ENCODE measurements around the gene KCNJ4.
A peak's percentile ranks its signal among the peaks of the same experiment; 100 is the strongest.
"Not testable (repeated sequence)": the region's sequence is repeated elsewhere in the genome, so short reads cannot be mapped to it uniquely, and the experiment has no call there.

Gene KCNJ4

DNA sequence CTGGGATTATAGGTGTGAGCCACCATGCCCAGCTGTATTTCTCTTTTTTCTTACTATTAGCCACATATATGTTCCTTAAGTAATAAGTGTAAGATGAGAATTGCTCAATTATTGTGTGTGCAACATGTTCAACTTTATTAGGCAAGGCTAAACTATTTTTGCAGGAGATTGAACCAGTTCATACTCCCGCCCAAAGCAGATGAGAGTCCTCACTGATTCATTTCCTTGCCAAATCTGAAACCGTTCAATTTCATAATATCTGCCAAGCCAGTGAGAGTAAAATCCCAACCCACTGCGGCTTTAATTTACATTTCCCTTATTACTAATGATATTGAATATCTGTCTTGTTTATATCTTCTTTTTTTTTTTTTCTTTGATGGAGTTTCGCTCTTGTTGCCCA lies 48.4 kb downstream of the KCNJ4 start:
- DNase-seq: peak; percentile 79

DNA sequence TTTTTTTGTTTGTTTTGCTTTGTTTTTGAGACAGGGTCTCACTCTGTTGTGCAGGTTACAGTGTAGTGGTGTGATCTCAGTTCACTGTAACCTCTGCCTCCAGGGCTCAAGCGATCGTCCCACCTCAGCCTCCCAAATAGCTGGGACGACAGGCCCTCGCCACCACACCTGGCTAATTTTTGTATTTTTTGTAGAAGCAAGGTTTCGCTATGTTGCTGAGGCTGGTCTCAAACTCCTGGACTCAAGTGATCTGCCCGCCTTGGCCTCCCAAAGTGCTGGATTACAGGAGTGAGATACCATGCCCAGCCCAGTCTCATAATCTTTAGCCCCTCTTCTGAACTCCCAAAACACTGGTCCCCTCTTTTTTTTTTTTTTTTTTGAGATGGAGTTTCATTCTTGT lies 50.6 kb downstream of the KCNJ4 start:
- DNase-seq: no peak

DNA sequence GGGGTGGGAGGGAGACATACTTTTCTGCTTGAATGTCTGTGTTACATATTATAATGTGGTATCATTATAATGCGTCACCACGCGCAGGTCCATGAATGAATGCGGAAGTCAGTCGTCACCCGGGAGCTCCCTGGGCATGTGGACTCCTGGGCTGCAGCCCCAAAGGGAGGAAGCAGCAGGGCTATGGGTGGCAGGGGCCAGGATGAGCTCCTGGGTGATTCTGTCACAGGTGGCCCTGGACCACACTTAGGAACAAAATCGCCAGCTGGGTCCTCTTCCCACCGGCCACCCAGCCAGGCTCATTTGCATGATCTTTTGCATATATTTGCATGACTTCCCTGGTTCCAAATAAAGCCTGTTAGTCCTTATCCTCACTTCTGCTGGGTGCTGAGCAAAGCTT lies 51.2 kb downstream of the KCNJ4 start:
- DNase-seq: peak; percentile 46

DNA sequence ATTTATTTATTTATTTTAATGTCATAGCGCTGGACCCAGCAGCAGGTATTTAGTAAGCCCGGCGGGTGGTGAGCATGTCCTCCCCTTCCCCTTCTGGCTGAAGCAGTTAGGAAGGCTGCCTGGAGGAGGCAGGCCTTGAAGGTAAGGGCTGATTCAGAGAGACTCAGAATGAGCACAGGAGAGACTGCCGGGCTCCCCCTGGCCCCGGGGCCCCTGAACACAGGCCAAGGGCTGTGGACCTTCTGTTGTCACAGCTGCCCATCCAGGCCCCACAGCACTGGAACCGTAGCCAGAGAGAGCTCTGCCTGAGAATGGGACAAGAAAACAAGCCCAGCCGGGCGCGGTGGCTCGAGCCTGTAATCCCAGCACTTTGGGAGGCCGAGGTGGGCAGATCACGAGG lies 52.8 kb downstream of the KCNJ4 start:
- DNase-seq: no peak

DNA sequence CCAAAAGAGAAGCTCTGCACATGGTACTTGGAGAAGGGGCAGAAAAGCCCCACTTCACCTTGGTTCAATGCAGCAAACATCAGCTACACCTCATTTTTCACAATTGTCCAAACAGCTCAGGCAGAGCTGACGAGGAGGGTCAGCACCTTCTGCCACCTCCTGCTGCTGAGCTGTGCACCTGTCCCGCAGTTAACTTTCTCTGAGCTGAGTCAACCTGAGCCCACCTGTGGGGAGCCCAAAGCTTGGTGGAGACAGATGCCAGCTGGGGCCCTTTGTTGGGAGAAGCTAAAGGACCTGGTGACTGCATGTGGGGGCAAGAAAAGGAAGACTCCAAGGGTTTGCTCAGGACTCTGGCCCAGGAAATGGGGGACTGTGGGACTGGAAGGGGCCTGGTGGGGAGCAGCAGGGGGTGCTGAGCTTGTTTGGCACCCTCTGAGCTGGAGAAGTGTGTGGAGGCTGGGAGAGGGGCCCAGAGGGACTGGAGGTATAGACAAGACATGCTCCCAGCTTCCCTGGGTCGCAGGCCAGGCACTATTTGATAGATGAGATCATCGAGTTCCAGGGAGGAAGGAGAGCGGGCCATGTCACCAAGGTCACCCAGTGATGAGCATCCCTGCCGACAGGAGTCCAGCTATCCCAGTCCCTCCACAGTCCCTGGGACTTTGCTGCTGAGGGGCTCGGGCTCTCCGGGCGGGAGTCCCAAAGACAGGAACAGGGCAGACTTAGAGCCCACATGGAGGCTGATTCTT lies 53.5 kb downstream of the KCNJ4 start:
- DNase-seq: no peak

DNA sequence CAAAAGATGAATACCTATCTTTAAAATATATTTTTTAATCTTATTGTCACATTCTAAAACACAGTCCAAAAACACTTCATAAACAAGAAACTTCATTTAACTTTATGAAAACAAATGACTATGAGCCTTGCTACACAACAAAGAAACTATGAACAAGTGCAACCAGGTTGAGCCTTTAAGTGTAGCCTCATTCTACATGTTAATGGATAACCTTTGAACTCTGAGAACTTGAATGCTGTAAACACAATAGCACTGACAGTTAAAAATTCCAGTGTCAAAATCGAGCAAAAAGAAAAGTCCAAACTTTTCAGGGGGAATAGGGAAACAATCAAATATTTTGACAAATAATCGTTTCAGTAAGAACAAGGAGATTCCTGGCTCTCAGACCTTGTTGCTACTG lies 54.7 kb downstream of the KCNJ4 start:
- DNase-seq: not testable (repeated sequence)

DNA sequence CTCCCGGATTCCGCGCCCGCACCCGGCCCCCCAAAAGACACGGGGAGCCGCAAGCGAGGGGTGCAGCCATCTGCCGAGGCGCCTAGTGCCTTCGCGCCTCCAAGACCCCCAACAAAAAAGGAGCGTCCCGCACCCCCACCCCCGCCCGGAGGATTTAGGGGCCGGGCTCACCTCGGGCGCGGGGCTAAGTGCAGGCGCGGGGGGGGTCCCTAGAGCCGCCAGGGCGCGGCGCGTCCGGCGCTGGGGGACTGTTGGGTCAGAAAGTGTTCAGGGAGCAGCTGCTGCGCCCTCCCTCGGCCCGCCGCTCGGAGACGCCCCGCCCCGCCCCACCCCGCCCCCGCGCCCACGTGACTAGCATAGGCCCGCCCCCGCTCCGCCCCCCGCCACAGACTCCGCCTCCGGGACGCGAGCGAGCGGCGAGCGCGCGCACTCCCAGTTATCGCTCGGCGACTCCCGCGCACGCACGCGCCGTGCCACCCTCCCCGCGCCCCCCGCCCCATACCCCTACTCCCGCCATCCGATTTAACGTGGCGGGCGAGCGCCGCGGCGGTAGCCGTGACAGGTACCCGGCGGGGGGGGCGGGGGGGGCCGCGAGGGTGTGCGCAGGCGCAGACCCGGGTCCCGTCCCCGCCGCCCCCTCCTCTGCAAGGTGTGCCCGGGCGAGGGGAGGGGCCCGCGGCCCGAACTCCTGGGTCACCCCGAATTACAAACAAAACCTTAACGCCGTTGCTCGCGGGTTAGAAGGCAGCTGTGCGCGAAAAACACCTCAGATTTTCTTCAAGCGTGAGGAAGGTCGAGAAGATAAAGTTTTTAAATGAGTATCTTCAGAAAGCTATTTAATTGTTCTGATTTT lies 56.2 kb downstream of the KCNJ4 start:
- DNase-seq: peak; percentile 9

DNA sequence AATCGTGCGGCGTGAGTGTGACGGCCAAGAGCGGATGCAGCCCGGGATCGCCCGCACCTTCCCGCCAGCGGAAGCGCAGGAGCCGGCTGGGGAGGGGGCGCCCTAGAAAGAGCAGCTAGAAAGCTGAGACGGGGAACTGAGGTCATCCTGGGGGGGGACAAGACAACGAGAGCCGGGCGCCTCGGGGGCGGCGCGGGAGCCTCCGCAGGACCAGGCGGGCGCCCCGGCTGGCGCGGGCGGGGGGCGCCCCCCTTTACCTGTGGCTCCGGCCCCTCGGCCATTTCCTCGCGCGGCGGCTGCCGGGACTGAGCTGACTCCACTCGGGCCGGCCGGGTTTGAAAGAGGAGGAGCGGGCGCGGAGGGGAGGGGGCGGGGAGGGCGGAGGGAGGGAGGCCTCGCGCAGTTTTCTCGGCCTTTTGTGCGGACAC lies 56.8 kb downstream of the KCNJ4 start:
- not testable (repeated sequence) for DNase-seq

DNA sequence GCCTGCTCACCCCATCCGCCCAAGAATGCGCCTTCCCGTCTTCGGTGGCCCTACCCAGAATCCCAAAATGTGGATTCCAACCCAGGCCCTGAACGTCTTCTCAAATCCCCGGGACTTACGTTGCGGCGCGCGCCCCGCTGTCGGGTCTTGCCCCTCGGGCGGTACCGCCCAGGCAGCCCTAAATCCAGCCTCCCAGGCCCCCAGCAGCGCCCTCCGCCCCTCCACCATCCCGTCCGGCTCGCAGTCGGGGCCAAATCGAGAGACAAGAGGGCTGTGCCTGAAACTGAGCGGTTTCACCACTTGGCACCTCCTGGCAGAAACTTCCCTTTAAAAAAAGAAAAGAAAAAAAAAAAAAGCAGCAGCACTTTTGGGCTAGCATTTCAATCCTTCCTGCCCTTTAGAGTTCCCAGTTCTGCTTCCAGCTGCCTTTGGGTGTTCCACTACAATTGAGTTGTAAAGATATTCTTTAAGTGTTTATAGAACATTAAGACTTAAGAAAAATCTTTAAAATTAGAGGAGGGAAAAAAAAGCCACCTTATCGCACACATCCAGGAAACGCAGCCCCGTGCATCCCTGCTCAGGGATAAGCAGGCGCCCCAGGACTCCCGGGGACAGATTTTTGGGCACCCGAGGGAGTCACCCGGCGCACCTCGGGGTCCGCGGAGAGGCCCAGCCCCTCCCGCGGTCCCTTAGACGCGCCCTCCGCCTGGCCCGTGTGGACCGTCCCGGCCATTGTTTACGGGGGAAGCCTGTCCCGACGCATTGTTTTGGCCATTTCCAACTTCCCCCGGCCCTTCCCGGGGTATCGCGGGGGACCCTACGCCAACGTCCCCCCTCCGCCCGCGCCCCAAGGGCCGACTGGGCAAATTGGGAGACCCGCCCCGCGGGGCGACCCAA lies 57.6 kb downstream of the KCNJ4 start:
- DNase-seq: peak; percentile 35

DNA sequence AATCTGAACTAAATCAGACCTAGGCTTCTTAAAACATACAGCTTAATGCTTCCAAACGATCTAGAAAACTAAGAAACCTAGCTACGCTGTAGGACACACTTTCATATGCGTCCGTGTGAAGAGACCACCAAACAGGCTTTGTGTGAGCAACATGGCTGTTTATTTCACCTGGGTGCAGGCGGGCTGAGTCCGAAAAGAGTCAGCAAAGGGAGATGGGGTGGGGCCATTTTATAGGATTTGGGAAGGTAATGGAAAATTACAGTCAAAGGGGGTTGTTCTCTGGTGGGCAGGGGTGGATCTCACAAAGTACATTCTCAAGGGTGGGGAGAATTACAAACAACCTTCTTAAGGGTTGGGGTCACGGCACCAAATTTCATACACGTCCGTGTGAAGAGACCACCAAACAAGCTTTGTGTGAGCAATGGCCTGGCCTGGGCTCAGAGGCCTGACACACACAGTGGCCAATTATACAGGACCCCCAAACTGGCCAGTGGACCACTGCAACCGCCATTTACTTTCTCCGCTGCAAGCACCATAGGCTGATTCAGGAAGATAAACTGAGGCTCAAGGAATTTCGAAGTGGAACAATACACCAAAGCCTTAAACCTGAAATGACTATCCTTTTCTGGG lies 58.4 kb downstream of the KCNJ4 start:
- DNase-seq: not testable (repeated sequence)

DNA sequence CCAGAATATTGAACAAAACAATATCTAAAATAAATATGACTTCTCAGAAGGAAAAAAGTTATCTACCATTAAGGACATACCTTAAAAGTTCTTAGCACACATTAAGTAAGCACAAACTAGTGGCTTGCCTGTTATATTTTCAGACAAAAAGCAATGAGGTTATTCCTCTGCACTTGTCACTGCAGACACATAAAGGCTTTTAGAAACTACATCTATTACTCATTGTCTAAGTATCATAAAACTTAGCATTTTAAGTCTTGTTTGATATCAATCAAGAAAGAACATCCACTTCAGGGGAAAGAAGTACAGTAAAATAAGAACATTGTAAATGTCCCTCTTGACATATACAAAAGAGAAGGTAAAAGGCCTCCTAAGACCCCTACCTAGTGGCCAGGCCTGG lies 59.1 kb downstream of the KCNJ4 start:
- not testable (repeated sequence) for DNase-seq

DNA sequence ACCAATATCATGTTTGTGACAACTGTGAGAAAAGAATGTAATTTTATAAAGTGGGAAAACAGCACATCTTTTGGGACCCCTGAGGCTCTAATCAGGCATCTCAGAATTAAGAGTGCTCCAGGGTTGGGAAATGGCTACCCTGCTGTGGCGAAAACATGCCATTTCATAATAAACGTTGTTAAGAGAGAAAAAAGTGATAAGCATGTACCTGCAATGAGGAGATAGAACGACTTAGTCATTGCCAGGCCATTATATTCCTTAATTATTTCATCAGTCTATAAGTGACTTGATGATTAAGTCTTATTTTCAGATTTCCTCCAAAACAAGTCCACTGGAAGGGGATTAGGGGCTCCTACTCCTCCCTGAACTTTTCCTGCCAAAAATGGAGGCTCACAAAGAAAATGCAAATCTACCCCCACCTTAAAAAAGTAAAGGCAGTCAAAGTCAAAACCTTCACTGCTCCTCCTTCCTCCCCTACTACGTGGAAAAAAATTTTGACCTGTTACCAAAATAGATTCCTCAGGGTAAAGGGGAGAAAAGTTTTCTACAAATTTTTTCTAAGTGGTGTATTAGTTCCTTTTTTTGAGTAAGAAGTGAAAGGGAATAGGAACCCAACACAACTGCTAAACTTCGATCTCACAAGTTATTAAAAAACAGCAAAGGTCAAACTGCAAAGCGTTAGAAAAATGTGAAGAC lies 59.9 kb downstream of the KCNJ4 start:
- peak; percentile 44 for DNase-seq

DNA sequence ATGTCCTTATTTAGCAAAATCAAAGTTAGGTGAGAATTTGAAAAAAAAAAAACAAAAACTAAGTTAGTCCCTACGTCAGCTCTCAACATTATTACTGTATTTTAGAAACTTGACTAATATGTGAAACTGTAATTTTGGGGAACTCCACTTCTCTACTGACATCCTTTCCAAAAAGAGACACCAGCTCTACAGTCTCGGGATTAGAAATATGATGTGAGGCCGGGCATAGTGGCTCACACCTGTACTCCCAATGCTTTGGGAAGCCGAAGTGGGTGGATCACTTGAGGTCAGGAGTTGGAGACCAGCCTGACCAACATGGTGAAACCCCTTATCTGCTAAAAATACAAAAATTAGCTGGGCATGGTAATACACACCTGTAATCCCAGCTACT lies 65.6 kb downstream of the KCNJ4 start:
- DNase-seq: not testable (repeated sequence)

DNA sequence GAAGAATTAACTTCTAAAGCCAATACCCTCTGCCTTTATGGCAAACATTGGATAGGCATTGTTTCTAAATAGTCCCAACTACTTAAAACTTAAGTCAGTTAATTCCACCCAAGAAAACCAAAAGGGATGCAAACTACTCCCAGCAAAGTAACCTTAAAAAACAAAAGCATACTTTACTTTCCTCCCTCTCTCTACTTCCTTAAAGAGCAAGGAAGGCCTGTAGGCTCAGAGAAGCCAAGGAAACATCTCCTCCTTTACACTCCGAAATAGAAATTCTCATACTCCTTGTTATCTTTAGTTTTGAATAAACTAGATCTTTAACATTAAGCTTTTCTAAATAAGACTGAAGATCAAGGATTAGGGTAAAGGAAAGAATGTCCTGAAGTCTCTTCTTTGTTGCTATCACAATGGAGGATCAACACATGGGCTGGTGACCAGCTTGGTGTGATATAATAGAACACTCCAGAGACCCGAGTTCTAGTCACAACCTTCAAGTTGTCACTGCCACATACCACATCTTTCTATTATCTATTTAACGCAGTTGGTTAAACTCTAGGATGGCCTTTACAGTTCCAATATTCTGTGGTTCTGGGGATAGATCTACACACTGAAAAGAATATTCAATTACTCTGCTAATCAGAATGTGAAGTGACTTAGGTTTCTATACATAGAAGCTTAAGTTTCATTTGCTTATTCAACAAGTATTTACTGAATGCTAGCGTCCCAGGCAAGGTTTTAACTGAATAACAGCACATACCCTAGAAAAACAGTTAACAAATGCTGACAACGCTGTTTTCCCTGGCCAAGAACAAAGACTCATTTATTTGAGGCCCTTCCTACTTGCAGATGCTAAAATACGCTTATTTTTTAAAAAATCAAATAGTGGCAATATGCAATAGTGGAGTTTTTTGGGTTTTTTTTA lies 66.2 kb downstream of the KCNJ4 start:
- not testable (repeated sequence) for DNase-seq

DNA sequence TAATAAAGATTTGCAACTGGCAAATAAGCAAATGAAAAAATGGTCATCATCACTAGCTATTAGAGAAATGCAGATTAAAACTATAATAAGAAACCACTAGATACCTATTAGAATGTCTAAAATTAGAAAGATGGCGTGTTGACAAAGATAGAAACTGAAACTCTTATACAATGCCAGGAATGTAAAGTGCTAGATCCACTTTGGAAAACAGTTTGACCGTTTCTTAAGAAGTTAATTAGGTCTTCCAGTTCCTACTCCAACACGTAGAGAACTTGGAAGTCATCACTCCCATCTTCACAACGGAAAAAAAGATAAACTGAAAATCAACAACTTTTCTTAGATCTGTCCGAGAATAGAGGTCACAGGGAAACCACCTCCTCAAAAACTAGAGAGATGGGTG lies 68.1 kb downstream of the KCNJ4 start:
- not testable (repeated sequence) for DNase-seq

DNA sequence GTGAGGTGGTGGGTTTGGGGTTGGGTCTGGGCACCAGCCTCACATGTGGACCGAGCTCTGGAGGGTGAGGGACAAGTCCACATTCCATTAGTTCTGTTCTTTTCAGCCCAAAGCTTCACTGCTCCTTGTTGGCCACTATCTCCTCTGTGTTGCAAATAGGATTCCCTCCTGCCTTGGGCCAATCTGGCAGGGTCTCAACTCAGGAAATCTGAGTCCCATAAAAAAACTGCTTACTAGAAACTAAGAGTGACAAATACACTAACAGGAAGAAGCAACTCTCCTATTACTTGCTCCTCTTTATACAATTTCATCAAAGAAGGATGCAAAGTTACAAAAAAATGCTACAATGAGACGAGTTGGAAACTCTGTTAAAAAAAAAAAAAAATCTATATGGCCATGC lies 71.6 kb downstream of the KCNJ4 start:
- DNase-seq: no peak

DNA sequence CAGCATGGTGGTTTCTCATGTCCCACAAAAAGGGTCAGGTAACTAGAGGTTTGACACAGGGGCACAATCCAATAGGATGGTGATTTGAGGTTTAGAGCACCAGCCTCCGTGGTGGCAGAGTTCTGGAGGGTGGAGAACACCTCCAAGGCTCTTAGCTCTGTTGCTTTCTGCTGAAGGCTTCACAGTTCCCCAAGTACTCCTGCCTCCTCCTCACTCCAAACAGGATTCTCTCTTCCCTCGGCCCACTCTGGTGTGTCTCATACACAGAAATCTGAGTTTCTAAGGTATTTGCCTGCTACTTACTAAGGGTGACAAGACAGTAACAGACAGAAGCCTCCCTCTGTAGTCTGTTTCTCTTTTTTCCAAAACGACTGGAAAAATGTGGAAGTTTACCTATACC lies 73.6 kb downstream of the KCNJ4 start:
- DNase-seq: not testable (repeated sequence)
